Nephron (organoid): ENCODE data around the gene GALT.
A peak's percentile ranks its signal among the peaks of the same experiment; 100 is the strongest.

Experiments
- H3K27ac Mint-ChIP-seq, 3 experiments: 2 replicates each; pipeline ENCODE4 v1.8.0; 2020; ENCODE audit warnings: mixed read lengths in 3 of 3, mild to moderate bottlenecking in 2 of 3, moderate library complexity in 1 of 3
- H3K27me3 Mint-ChIP-seq: 2 replicates; pipeline ENCODE4 v1.8.0; 2021; ENCODE audit warnings: low read depth, mild to moderate bottlenecking, moderate library complexity, mixed read lengths
- H3K36me3 Mint-ChIP-seq: 2 replicates; pipeline ENCODE4 v1.8.0; 2020; ENCODE audit warnings: low read depth, mixed read lengths
- H3K4me1 Mint-ChIP-seq: 2 replicates; pipeline ENCODE4 v1.8.0; 2020; ENCODE audit warnings: mixed read lengths
- H3K4me3 Mint-ChIP-seq, 3 experiments: 2 replicates each; pipeline ENCODE4 v1.8.0; 2020; ENCODE audit warnings: mild to moderate bottlenecking in 3 of 3, mixed read lengths in 3 of 3, moderate library complexity in 2 of 3
- H3K9me3 Mint-ChIP-seq: 2 replicates; pipeline ENCODE4 v1.8.0; 2020; ENCODE audit warnings: mixed read lengths
- CTCF ChIP-seq, 3 experiments: fragments of 200-600 bp; sonication (generic); IDR thresholded peaks; one replicate each; pipeline ENCODE4 v1.5.0; 2021; ENCODE audit warnings: antibody characterized with exemption in 3 of 3; ENCODE audit not compliant: unreplicated experiment in 3 of 3

The GALT gene

GRCh38 chr9:34629491-34629808, 17.0 kb upstream of the GALT start:
- Mint-ChIP-seq H3K9me3 (no peaks in the 10 kb centered on the region), H3K4me3 (peak overlapping the region; percentile 74 to 77 (median 77)), H3K27ac (no peak overlapping the region), H3K27me3 (peaks cover 82% of the 10 kb centered on the region), H3K36me3 (peaks cover under 1% of the 10 kb centered on the region), H3K4me1 (peaks cover 17% of the 10 kb centered on the region)
- no peak for TF ChIP-seq CTCF (IDR thresholded peaks at IDR 0.05; ENCODE audit: unreplicated experiment in 3 of 3)

DNA sequence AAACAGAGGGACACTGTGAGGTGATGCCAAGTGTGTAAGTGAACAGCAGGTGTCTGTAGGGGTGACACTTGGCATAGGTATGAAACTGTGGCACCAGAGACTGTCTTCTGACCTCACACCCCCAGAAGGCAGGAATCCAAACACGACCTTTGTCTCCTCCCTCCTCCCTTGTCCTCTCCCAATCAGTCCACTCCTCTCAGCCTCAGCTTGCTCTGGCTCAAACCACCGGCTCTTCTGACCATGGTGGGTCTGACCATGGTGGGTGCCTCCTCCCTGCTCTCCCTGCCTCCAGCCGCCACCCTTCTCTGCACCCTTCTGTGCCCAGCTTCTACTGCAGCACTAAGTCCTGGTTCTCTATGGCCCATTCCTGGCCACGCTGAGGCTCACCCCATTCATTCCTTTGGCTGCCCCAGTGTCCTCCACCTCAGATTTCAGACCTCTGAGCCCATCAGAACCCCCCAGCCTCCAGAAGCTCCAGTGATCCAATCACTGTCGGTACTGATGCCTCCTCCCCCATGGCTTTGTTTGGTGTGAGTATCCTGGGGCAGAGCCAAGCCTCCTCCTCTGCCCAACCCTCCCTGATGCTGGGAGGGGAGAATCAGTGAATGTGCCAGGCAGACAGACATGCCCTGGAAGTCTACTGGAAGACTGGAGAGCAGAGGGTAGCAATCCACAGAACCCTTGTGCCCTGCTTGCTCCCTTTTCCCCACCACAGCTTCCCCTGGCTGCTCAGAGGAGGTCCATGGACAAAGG, 15.9 kb upstream of the GALT start:
- peaks cover 6% of the 10 kb centered on the region for H3K36me3 Mint-ChIP-seq

GRCh38 chr9:34633166-34633565, 13.3 kb upstream of the GALT start:
- Mint-ChIP-seq H3K27ac (no peak overlapping the region), H3K36me3 (peaks cover 6% of the 10 kb centered on the region), H3K4me1 (peaks cover 31% of the 10 kb centered on the region), H3K27me3 (peaks cover 49% of the 10 kb centered on the region), H3K4me3 (no peak overlapping the region), H3K9me3 (no peaks in the 10 kb centered on the region)
- no peak for TF ChIP-seq CTCF (IDR thresholded peaks at IDR 0.05; ENCODE audit: unreplicated experiment in 3 of 3)

More for the DNA sequence above, 15.9 kb upstream of the GALT start:
- peak overlapping the region; percentile 48 to 77 (median 62) for H3K4me3 Mint-ChIP-seq
- no peak overlapping the region for H3K27ac Mint-ChIP-seq
- no peaks in the 10 kb centered on the region for H3K9me3 Mint-ChIP-seq
- peaks cover 23% of the 10 kb centered on the region for H3K4me1 Mint-ChIP-seq
- TF ChIP-seq CTCF (IDR thresholded peaks at IDR 0.05; ENCODE audit: unreplicated experiment in 3 of 3): no peak
- H3K27me3 Mint-ChIP-seq: peaks cover 75% of the 10 kb centered on the region

GRCh38 chr9:34633851-34634550, 12.5 kb upstream of the GALT start:
- H3K4me3 Mint-ChIP-seq: peak overlapping the region; percentile 37 to 72 (median 72)

GRCh38 chr9:34634551-34635248, 11.8 kb upstream of the GALT start:
- no peaks in the 10 kb centered on the region for H3K9me3 Mint-ChIP-seq
- peaks cover 31% of the 10 kb centered on the region for H3K4me1 Mint-ChIP-seq
- H3K36me3 Mint-ChIP-seq: peaks cover 6% of the 10 kb centered on the region
- TF ChIP-seq CTCF (IDR thresholded peaks at IDR 0.05; ENCODE audit: unreplicated experiment in 3 of 3): no peak
- H3K27ac Mint-ChIP-seq: peak overlapping the region in 1 of 3 experiments; percentile 49
- peak overlapping the region; percentile 56 to 72 (median 72) for H3K4me3 Mint-ChIP-seq
- peaks cover 35% of the 10 kb centered on the region for H3K27me3 Mint-ChIP-seq

More at GRCh38 chr9:34633851-34634550, 12.5 kb upstream of the GALT start:
- Mint-ChIP-seq H3K9me3 (no peaks in the 10 kb centered on the region), H3K4me1 (peaks cover 31% of the 10 kb centered on the region), H3K36me3 (peaks cover 6% of the 10 kb centered on the region), H3K27ac (peak overlapping the region in 2 of 3 experiments; percentile 49 to 59), H3K27me3 (peaks cover 42% of the 10 kb centered on the region)
- TF ChIP-seq CTCF (IDR thresholded peaks at IDR 0.05; ENCODE audit: unreplicated experiment in 3 of 3): peak; percentile 81 to 90 (median 83)
